ENCODE measurements around the gene MRPL41.

GRCh38 chr9:137593176-137593575 is 41.5 kb downstream of the MRPL41 start:
- no peak for TF ChIP-seq EP300 (IDR thresholded peaks at IDR 0.05)
- TF ChIP-seq CTCF (IDR thresholded peaks at IDR 0.05), result no peak
- no peak for TF ChIP-seq POLR2AphosphoS5 (IDR thresholded peaks at IDR 0.05)
- TF ChIP-seq POLR2A (IDR thresholded peaks at IDR 0.05), result no peak

All from gastroesophageal sphincter (tissue), 3 donors.